CD4-positive, alpha-beta T cell treated with Interleukin-12 subunit alpha and Interleukin-12 subunit beta, for 1 hour (primary cell): ENCODE results near the gene HEXD.

ENCODE experiments used
- DNase-seq: peaks from one replicate; pipeline ENCODE4 v3.0.0-alpha.2; 2020

HEXD gene

GRCh38 chr17:82416264-82416663 lies 1.9 kb upstream of the HEXD start:
- no peak for DNase-seq

GRCh38 chr17:82416771-82417170 lies 1.4 kb upstream of the HEXD start:
- DNase-seq: no peak

- peak; percentile 26 for DNase-seq
Measured at GRCh38 chr17:82419540-82419939, 1.4 kb downstream of the HEXD start.

GRCh38 chr17:82424001-82424862 lies 6.1 kb downstream of the HEXD start:
- DNase-seq: peak; percentile 61

- DNase-seq: no peak
Measured at GRCh38 chr17:82424863-82425159, 6.7 kb downstream of the HEXD start.

- DNase-seq: no peak
Measured at GRCh38 chr17:82428546-82428945, 10.4 kb downstream of the HEXD start.

- no peak for DNase-seq
Measured at GRCh38 chr17:82429824-82430223, 11.7 kb downstream of the HEXD start.

- no peak for DNase-seq
Measured at GRCh38 chr17:82432017-82432416, 13.9 kb downstream of the HEXD start.

- DNase-seq: no peak
Measured at GRCh38 chr17:82433560-82434215, 15.5 kb downstream of the HEXD start.

GRCh38 chr17:82434216-82434565 lies 16.0 kb downstream of the HEXD start:
- peak; percentile 39 for DNase-seq

GRCh38 chr17:82435103-82435502 lies 17.0 kb downstream of the HEXD start:
- no peak for DNase-seq

GRCh38 chr17:82435601-82436583 lies 17.7 kb downstream of the HEXD start:
- no peak for DNase-seq

GRCh38 chr17:82436601-82437324 lies 18.6 kb downstream of the HEXD start:
- DNase-seq: no peak

- DNase-seq: no peak
Measured at GRCh38 chr17:82437325-82437668, 19.1 kb downstream of the HEXD start.

- no peak for DNase-seq
Measured at GRCh38 chr17:82438401-82439193, 20.4 kb downstream of the HEXD start.

- no peak for DNase-seq
Measured at GRCh38 chr17:82439194-82439828, 21.2 kb downstream of the HEXD start.

- DNase-seq: no peak
Measured at GRCh38 chr17:82439829-82440365, 21.8 kb downstream of the HEXD start.

GRCh38 chr17:82440469-82440981 lies 22.4 kb downstream of the HEXD start:
- no peak for DNase-seq

- DNase-seq: no peak
Measured at GRCh38 chr17:82440991-82441627, 23.0 kb downstream of the HEXD start.

GRCh38 chr17:82441691-82442487 lies 23.7 kb downstream of the HEXD start:
- DNase-seq: no peak
